ENCODE measurements around the gene LPGAT1. TPM values are rescaled to one million over a fixed set of nuclear protein-coding genes. Genes with fewer than 3 reads are reported as not detected.

LPGAT1 gene
- total and polyA plus RNA-seq, 2 of the 13 experiments (the other 11 are each of a cell fraction or from before 2014, with no cell fraction given) = 12.1 to 48.3 TPM

DNA sequence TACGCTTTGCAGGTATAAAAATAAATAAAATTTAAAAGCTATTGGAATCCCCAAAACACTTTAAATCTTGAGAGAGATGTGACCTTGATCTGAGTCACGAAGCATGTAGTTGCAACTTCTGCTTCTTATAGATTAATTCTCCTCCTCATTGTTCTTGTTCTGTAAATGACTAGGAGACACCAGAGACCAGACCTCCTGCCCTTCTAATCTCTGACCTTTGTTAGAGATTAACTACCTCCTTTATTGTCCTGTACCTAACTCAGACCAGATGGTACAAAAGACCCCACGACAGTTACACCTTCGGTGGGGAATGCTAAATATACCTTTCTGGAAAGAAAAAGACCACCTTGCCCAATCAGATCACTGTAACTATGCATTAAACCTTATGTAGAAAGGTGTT lies 78.2 kb downstream of the LPGAT1 start:
- intact Hi-C loops (cut with micrococcal nuclease; ENCODE audit: unreplicated experiment) (no loop called here), in situ Hi-C loops (cut with HindIII; ENCODE audit: extremely low pct_ligation_motif_present, low pct_unique_long_range_greater_than_20kb) (no loop called here)
- Histone ChIP-seq H3K4me1 (ENCODE audit: insufficient read depth, low read length) (peaks cover 31% of the 10 kb centered on the region), H3K4me3 (replicated peaks in 1 of 3; ENCODE audit: insufficient read depth in 1 of 3, low read depth in 2 of 3, low read length in 3 of 3) (no peak overlapping the region), H3K36me3 (replicated peaks in 1 of 2; ENCODE audit: control insufficient read depth in 1 of 2, insufficient read depth in 2 of 2, low read length in 2 of 2) (peaks cover 5 to 16% of the 10 kb centered on the region in 2 experiments), H3K27ac (ENCODE audit: extremely low read length, insufficient read depth, low read length) (no peak overlapping the region), H3K9ac (ENCODE audit: insufficient read depth, low read depth, low read length) (no peak overlapping the region), H4K20me1 (ENCODE audit: insufficient read depth, low read length) (no peaks in the 10 kb centered on the region), H3K9me3 (ENCODE audit: low read length) (no peaks in the 10 kb centered on the region), H3K79me2 (ENCODE audit: insufficient read depth, low read length) (no peaks in the 10 kb centered on the region), H2AFZ (ENCODE audit: low read length) (no peak overlapping the region), H3K27me3 (ENCODE audit: control insufficient read depth in 1 of 2, insufficient read depth in 2 of 2, low read length in 2 of 2) (no peaks in the 10 kb centered on the region), H3K4me2 (ENCODE audit: low read depth, low read length) (0 out of 2 replicates have a peak overlapping the region, but pooled peaks have one; percentile 3)
- ATAC-seq = no peak
- FAIRE-seq = no peak
- POLR2A ChIA-PET = no interaction called here
- CTCF ChIA-PET (ENCODE audit: low intra/inter-chr PET ratio, low total read pairs) = no interaction called here
- DNase-seq (ENCODE audit: low spot score) = no peak
- WGBS (ENCODE audit: low lambda C conversion rate) = 52% methylated on average over 4 of the region's 4 CpGs
- BruUV-seq (replicated peaks) = no TSS peak
- TF ChIP-seq ZNF136 (CRISPR knock-in tag; IDR thresholded peaks at IDR 0.05; ENCODE audit: low read depth) = no peak
- TF ChIP-seq NR2F6 (IDR thresholded peaks at IDR 0.05) = peak; percentile 10; the same call in 1 of the 2 replicates
- TF ChIP-seq NR2F6 (CRISPR knock-in tag; IDR thresholded peaks at IDR 0.05) = no peak
- TF ChIP-seq, protein P1, sequence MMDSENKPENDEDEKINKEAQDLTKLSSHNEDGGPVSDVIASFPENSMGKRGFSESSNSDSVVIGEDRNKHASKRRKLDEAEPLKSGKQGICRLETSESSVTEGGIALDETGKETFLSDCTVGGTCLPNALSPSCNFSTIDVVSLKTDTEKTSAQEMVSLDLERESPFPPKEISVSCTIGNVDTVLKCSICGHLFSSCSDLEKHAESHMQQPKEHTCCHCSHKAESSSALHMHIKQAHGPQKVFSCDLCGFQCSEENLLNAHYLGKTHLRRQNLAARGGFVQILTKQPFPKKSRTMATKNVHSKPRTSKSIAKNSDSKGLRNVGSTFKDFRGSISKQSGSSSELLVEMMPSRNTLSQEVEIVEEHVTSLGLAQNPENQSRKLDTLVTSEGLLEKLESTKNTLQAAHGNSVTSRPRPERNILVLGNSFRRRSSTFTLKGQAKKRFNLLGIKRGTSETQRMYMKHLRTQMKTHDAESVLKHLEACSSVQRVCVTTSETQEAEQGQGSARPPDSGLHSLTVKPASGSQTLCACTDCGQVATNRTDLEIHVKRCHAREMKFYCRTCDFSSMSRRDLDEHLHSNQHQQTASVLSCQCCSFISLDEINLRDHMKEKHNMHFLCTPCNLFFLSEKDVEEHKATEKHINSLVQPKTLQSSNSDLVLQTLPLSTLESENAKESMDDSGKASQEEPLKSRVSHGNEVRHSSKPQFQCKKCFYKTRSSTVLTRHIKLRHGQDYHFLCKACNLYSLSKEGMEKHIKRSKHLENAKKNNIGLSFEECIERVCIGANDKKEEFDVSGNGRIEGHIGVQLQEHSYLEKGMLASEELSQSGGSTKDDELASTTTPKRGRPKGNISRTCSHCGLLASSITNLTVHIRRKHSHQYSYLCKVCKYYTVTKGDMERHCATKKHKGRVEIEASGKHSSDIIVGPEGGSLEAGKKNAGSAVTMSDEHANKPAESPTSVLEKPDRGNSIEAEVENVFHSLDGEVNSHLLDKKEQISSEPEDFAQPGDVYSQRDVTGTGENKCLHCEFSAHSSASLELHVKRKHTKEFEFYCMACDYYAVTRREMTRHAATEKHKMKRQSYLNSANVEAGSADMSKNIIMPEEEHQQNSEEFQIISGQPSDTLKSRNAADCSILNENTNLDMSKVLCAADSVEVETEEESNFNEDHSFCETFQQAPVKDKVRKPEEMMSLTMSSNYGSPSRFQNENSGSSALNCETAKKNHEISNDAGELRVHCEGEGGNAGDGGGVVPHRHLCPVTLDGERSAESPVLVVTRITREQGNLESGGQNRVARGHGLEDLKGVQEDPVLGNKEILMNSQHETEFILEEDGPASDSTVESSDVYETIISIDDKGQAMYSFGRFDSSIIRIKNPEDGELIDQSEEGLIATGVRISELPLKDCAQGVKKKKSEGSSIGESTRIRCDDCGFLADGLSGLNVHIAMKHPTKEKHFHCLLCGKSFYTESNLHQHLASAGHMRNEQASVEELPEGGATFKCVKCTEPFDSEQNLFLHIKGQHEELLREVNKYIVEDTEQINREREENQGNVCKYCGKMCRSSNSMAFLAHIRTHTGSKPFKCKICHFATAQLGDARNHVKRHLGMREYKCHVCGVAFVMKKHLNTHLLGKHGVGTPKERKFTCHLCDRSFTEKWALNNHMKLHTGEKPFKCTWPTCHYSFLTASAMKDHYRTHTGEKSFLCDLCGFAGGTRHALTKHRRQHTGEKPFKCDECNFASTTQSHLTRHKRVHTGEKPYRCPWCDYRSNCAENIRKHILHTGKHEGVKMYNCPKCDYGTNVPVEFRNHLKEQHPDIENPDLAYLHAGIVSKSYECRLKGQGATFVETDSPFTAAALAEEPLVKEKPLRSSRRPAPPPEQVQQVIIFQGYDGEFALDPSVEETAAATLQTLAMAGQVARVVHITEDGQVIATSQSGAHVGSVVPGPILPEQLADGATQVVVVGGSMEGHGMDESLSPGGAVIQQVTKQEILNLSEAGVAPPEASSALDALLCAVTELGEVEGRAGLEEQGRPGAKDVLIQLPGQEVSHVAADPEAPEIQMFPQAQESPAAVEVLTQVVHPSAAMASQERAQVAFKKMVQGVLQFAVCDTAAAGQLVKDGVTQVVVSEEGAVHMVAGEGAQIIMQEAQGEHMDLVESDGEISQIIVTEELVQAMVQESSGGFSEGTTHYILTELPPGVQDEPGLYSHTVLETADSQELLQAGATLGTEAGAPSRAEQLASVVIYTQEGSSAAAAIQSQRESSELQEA (CRISPR knock-in tag; IDR thresholded peaks at IDR 0.05; ENCODE audit: not compliant biosample characterization) = no peak
- no peak for TF ChIP-seq MEIS2 (CRISPR knock-in tag; IDR thresholded peaks at IDR 0.05)
- TF ChIP-seq TCF7 (IDR thresholded peaks at IDR 0.05; ENCODE audit: low read depth) = no peak
- no peak for TF ChIP-seq SNAPC2 (CRISPR knock-in tag; IDR thresholded peaks at IDR 0.05)
- TF ChIP-seq ATAD3A (CRISPR knock-in tag; IDR thresholded peaks at IDR 0.05) = no peak
- no peak for TF ChIP-seq WIZ (CRISPR knock-in tag; IDR thresholded peaks at IDR 0.05)
- TF ChIP-seq ZNF549 (CRISPR knock-in tag; IDR thresholded peaks at IDR 0.05) = no peak
- TF ChIP-seq, protein P2, sequence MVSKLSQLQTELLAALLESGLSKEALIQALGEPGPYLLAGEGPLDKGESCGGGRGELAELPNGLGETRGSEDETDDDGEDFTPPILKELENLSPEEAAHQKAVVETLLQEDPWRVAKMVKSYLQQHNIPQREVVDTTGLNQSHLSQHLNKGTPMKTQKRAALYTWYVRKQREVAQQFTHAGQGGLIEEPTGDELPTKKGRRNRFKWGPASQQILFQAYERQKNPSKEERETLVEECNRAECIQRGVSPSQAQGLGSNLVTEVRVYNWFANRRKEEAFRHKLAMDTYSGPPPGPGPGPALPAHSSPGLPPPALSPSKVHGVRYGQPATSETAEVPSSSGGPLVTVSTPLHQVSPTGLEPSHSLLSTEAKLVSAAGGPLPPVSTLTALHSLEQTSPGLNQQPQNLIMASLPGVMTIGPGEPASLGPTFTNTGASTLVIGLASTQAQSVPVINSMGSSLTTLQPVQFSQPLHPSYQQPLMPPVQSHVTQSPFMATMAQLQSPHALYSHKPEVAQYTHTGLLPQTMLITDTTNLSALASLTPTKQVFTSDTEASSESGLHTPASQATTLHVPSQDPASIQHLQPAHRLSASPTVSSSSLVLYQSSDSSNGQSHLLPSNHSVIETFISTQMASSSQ (IDR thresholded peaks at IDR 0.05; ENCODE audit: low read depth) = no peak
- TF ChIP-seq, protein P2 (CRISPR knock-in tag; IDR thresholded peaks at IDR 0.05; ENCODE audit: borderline replicate concordance) = no peak
- TF ChIP-seq ISX (CRISPR knock-in tag; conservative IDR thresholded peaks at IDR 0.05) = no peak
- TF ChIP-seq, protein P3, sequence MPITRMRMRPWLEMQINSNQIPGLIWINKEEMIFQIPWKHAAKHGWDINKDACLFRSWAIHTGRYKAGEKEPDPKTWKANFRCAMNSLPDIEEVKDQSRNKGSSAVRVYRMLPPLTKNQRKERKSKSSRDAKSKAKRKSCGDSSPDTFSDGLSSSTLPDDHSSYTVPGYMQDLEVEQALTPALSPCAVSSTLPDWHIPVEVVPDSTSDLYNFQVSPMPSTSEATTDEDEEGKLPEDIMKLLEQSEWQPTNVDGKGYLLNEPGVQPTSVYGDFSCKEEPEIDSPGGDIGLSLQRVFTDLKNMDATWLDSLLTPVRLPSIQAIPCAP (CRISPR knock-in tag; IDR thresholded peaks at IDR 0.05; ENCODE audit: low read depth) = no peak

Measured in HepG2 (cell line).